ENCODE data around the gene SEMA3G. TPM values are rescaled to one million over a fixed set of nuclear protein-coding genes. Genes with fewer than 3 reads are reported as not detected.
A peak's percentile ranks its signal among the peaks of the same experiment; 100 is the strongest.

The SEMA3G gene
- total RNA-seq, 1 donor from 2014 or later: 0.80 TPM

DNA sequence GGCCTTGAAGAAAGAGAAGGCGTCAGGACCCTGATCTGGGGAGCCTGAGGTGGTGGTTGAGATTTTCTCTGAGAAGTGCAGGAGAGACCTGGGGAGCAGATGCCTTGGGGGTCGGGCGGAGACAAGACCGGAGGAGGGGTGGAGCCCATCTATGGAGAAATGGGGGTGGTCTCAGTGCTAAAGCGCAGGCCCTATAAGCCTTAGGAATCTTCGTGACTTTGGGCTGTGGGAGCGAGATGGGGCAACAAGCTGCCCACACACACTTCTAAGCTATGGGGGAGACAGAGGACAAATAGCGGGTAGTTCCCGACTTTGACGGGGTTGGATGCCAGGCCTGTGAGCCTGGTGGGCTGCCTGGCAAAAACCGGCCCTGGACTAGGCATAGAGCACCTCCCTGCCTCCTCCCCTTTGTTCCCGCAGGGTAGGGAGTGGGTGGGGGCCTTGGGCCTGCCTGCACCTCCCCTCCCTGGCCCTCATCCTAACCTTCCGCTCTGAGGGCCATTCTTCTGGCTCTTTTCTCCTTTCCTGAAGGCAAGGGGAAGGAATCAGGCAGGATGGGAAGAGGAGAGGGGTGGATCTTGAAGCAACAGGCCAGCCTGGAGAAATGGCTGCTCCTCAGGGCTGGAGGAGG lies 11.4 kb upstream of the SEMA3G start:
- H3K27ac Mint-ChIP-seq: peak overlapping the region; percentile 94
- TF ChIP-seq, protein P1, sequence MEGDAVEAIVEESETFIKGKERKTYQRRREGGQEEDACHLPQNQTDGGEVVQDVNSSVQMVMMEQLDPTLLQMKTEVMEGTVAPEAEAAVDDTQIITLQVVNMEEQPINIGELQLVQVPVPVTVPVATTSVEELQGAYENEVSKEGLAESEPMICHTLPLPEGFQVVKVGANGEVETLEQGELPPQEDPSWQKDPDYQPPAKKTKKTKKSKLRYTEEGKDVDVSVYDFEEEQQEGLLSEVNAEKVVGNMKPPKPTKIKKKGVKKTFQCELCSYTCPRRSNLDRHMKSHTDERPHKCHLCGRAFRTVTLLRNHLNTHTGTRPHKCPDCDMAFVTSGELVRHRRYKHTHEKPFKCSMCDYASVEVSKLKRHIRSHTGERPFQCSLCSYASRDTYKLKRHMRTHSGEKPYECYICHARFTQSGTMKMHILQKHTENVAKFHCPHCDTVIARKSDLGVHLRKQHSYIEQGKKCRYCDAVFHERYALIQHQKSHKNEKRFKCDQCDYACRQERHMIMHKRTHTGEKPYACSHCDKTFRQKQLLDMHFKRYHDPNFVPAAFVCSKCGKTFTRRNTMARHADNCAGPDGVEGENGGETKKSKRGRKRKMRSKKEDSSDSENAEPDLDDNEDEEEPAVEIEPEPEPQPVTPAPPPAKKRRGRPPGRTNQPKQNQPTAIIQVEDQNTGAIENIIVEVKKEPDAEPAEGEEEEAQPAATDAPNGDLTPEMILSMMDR (IDR thresholded peaks at IDR 0.05; ENCODE audit: unreplicated experiment): no peak
- H3K27me3 Mint-ChIP-seq (ENCODE audit: low read depth): no peaks in the 10 kb centered on the region
- peaks cover 20% of the 10 kb centered on the region for H3K36me3 Mint-ChIP-seq
- H3K4me3 Mint-ChIP-seq: peak overlapping the region; percentile 92
- DNase-seq (ENCODE audit: low spot score in 2 of 2, unreplicated experiment in 2 of 2): no peak
- H3K4me1 Mint-ChIP-seq: peaks cover 40% of the 10 kb centered on the region
- H3K9me3 Mint-ChIP-seq: no peaks in the 10 kb centered on the region

DNA sequence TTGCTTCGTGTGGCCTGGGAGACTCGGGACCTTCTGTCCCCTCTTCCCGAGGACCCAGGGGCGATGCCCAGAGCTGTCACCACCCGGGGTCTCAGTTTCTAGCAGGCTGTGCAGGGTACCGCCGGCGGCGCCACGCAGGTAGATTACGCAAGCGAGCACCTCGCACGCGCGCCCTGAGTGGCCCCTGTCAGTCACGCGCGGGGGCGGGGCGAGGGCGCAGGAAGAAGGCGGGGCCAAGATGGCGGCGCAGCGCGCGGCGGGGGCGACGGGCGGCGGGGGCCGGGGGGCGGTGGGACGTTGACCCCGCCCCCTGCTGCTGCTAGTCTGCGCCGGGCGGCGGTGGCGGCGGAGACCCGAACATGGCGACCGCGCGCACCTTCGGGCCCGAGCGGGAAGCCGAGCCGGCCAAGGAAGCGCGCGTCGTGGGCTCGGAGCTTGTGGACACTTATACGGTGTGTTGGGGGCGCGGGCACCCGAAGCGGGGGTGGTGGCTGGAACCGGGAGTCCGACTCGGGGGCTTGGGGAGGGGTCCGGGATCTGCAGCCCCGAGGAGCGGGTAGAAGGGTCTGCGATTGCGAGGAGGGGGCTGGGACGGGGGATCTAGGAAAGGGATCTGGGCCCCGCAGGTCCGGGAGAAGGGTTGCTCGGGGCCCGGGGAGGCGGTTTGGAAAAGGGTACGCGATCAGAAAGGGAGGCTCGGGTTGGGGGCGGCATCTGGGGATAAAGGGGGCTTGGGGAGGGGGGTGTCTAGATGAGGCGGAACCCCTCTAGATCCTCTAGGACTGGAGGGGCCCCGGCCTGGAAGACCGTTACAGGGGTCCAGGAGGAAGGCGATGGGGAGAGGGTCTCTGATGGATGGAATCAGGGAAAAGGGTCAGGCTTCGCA lies 10.6 kb upstream of the SEMA3G start, which contains the start of gene NISCH:
NISCH (plus strand) TSS at position 322 of the 886 bp plus-strand sequence; CDS start at position 360, 38 bp downstream.
- H3K9me3 Mint-ChIP-seq: no peaks in the 10 kb centered on the region
- TF ChIP-seq, protein P1 (IDR thresholded peaks at IDR 0.05; ENCODE audit: unreplicated experiment): no peak
- H3K4me3 Mint-ChIP-seq: peak within 1 kb of the TSS; percentile 92
- no peaks in the 10 kb centered on the region for H3K27me3 Mint-ChIP-seq (ENCODE audit: low read depth)
- H3K4me1 Mint-ChIP-seq: peaks cover 43% of the 10 kb centered on the region
- peaks cover 17% of the 10 kb centered on the region for H3K36me3 Mint-ChIP-seq
- peak within 1 kb of the TSS; percentile 94 for H3K27ac Mint-ChIP-seq
- DNase-seq (ENCODE audit: low spot score in 2 of 2, unreplicated experiment in 2 of 2): peak; percentile 87 to 90

DNA sequence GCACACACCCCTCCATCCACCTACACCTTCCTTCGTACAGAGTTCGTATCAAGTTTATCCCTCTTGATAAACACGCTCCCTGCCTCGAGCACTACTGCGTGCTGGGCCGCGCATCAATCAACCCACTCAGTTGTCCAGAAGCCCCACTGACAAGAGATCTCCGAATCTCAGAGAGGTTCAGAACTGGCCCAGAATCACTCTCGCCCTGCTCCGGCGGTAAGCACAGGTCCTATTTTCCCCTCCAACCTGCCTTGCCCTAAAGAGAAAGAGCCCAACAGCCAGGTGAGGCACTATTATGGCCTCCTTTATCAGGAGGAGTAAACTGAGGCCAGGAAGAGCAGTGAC lies 10.0 kb upstream of the SEMA3G start:
- peaks cover 15% of the 10 kb centered on the region for H3K36me3 Mint-ChIP-seq

DNA sequence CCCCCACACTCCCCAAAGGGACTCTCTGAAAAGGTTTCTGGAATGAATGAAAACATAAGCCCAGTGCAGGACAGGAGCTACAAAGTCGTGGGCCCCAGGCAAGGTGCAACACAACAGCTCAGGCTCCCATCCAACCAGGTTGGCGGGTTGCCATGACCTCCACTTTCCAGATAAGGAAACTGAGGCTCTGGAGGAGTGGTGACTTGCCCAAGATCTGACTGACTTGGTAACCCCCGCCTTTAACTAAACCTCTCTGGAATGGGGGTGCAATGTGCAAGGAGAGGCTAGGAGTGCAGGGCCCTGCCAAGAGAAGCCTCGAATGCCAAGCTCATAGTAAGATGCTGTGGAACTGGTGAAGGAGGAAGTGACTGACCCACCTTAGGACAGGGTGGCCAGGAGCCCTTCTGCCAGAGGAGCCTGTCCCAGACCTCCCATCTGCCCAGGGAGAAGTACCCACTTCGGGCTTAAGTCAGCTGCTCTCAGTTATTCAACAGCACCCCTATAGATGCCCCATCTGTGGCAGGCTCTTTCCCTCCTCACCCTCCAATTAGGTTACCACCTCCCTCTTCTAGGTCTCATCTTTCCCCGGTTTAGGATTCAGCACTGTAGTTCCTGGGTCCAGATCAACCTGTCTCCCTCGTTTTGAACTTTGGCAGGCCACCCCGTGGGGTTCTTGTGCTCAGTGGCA lies 9.5 kb upstream of the SEMA3G start:
- Mint-ChIP-seq H3K9me3 (no peaks in the 10 kb centered on the region), H3K4me1 (peaks cover 52% of the 10 kb centered on the region), H3K27ac (peak overlapping the region; percentile 89), H3K4me3 (peak overlapping the region; percentile 92), H3K27me3 (ENCODE audit: low read depth) (no peaks in the 10 kb centered on the region), H3K36me3 (peaks cover 15% of the 10 kb centered on the region)
- no peak for DNase-seq (ENCODE audit: low spot score in 2 of 2, unreplicated experiment in 2 of 2)
- TF ChIP-seq, protein P1 (IDR thresholded peaks at IDR 0.05; ENCODE audit: unreplicated experiment): no peak

More for the DNA sequence above, 10.0 kb upstream of the SEMA3G start:
- no peaks in the 10 kb centered on the region for H3K27me3 Mint-ChIP-seq (ENCODE audit: low read depth)
- no peak for DNase-seq (ENCODE audit: low spot score in 2 of 2, unreplicated experiment in 2 of 2)
- H3K27ac Mint-ChIP-seq: peak overlapping the region; percentile 89
- H3K4me3 Mint-ChIP-seq: peak overlapping the region; percentile 92
- H3K9me3 Mint-ChIP-seq: no peaks in the 10 kb centered on the region
- peaks cover 49% of the 10 kb centered on the region for H3K4me1 Mint-ChIP-seq
- TF ChIP-seq, protein P1 (IDR thresholded peaks at IDR 0.05; ENCODE audit: unreplicated experiment): no peak

DNA sequence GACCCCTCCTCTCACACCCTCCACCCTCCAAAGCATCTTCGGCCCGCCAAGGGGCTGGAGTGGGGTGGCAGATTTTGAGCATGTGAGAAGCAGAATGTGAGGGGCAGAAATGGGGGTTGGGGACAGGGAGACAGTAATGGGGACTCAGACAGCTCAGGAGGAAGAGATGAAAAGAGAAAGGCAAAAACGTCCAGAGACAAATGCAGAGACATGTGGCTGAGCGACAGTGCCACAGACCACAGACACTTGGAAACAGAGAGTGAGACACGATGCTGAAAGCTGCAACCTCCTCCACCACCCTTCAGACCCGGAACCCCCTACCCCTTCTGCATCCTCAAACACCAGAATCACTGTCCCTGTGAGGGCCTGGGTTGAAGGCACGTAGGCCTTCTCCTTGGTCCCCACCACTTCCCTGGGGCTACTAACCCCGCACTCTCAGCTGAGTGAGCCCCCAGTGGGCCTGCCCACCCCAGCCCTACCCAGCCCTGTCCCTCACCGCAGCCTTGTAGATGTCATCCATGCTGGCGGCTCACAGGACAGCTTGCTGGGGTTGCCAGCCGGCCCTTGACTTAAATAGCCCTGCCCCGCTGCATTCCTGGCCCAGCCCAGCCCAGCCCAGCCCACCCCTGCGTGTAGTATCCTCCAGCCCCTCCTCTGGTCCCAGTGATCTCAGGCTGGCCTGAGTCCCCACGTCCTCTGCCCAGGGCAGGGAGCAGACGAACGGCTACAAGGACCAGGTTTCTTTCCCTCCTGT lies 8.8 kb upstream of the SEMA3G start, which contains the start of gene TNNC1:
TNNC1 (minus strand) TSS at position 546 of the 754 bp plus-strand sequence; CDS start at position 520, 26 bp downstream.
- H3K36me3 Mint-ChIP-seq: peaks cover 12% of the 10 kb centered on the region
- peaks cover 52% of the 10 kb centered on the region for H3K4me1 Mint-ChIP-seq
- no peak for DNase-seq (ENCODE audit: low spot score in 2 of 2, unreplicated experiment in 2 of 2)
- H3K27ac Mint-ChIP-seq: peak within 1 kb of the TSS; percentile 89
- no peaks in the 10 kb centered on the region for H3K9me3 Mint-ChIP-seq
- no peaks in the 10 kb centered on the region for H3K27me3 Mint-ChIP-seq (ENCODE audit: low read depth)
- TF ChIP-seq, protein P1 (IDR thresholded peaks at IDR 0.05; ENCODE audit: unreplicated experiment): no peak
- H3K4me3 Mint-ChIP-seq: peak within 1 kb of the TSS; percentile 92
